Activated T-helper 17 cell treated with anti-CD3 and anti-CD28 coated beads, Interleukin-2, amount 50 U/mL, for 72 hours (primary cell): ENCODE data around the gene BCO2. TPM values are rescaled to one million over a fixed set of nuclear protein-coding genes. Genes with fewer than 3 reads are reported as not detected.

Experiments
- ATAC-seq: fragments of 150-1000 bp; cut with Tn5 transposase; replicated peaks from 2 replicates; pipeline ENCODE4 v1.10.0; 2021; ENCODE audit warnings: mild to moderate bottlenecking, moderate library complexity
- H3K27ac Mint-ChIP-seq: one replicate; pipeline ENCODE4 v1.8.0; 2022; ENCODE audit warnings: mixed read lengths
- H3K27me3 Mint-ChIP-seq: one replicate; pipeline ENCODE4 v1.8.0; 2022; ENCODE audit warnings: mixed read lengths
- H3K36me3 Mint-ChIP-seq: one replicate; pipeline ENCODE4 v1.8.0; 2022; ENCODE audit warnings: low read depth, mild to moderate bottlenecking, mixed read lengths
- H3K4me1 Mint-ChIP-seq: one replicate; pipeline ENCODE4 v1.8.0; 2022; ENCODE audit warnings: mixed read lengths
- H3K4me3 Mint-ChIP-seq: one replicate; pipeline ENCODE4 v1.8.0; 2022; ENCODE audit warnings: mild to moderate bottlenecking, mixed read lengths
- H3K9me3 Mint-ChIP-seq: one replicate; pipeline ENCODE4 v1.8.0; 2022; ENCODE audit warnings: mixed read lengths
- total RNA-seq, 2 donors: library from RNA; stranded (reverse); gene quantifications; one replicate each; pipeline ENCODE4 v1.2.3, GENCODE V29; 2022

BCO2 gene
- total RNA-seq, 2 donors from 2014 or later: 2.4 to 5.0 TPM

DNA sequence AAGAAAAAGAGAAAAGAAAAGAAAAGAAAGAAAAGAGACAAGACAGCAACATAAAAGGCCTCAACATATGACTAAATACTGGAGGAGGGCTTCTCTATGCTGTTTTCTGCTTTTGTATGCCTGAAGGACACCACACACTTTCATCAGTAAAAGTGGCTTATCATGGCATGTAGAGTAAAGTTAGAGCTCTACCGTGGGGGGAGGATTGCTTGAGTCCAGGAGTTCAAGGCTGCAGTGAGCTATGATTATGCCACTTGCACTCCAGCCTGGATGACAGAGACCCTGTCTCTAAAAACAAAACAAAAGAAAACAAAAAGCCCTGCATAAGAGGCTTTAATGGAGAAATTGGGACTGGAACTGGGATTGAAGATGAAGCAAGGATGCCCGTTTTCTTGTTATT is 56.6 kb downstream of the BCO2 start:
- Mint-ChIP-seq H3K9me3 (no peaks in the 10 kb centered on the region), H3K36me3 (peaks cover 94% of the 10 kb centered on the region), H3K4me3 (no peak overlapping the region), H3K4me1 (peaks cover 7% of the 10 kb centered on the region), H3K27ac (no peak overlapping the region), H3K27me3 (no peaks in the 10 kb centered on the region)
- ATAC-seq: no peak

DNA sequence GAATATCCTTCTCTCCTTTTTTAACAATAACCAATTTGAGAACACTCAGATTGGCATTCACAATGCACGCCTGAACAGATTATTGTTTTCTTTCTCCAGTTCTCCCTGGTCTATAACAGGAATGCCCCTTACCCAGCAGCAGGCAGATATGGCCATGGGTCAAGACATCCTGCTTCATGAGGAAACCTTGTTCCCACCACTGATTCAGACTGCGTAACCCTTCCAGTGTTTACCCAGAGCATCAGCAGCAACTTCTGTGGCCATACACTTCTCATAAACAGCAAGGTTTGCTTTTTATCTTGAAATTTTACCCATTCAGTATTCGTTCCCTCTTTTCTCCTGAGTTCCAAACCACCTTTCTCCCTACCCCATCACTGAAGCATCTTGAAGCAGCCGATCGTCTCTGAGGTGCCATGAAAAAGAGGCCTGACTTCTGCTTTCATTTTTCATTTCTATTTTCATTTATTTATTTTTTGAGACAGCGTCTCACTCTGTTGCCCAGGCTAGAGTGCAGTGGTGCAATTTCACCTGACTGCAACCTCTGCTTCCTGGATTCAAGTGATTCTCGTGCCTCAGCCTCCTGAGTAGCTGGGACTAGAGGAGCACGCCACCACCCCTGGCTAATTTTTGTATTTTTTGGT is 60.6 kb downstream of the BCO2 start:
- no peaks in the 10 kb centered on the region for H3K9me3 Mint-ChIP-seq
- no peaks in the 10 kb centered on the region for H3K4me1 Mint-ChIP-seq
- no peak for ATAC-seq
- no peak overlapping the region for H3K27ac Mint-ChIP-seq
- H3K4me3 Mint-ChIP-seq: no peak overlapping the region
- H3K36me3 Mint-ChIP-seq: peaks cover 89% of the 10 kb centered on the region
- no peaks in the 10 kb centered on the region for H3K27me3 Mint-ChIP-seq

DNA sequence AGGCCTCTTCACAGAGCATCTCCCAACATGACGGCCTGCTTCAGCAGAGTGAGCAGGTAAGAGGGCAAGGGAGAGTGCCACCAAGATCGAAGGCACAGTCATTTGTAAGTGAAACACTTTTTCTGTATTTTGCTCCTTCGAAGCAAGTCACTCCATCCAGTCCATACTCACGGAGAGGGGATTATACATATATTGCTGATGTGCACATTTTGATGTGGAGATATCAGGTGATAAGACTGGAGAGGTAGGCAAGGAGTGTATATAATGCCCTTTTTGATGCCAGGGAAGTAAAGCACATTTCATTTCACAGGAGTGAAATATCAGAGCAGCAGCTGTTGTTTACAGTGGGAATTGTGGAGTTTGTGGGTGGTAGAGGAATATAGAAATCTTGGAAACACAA is 62.1 kb downstream of the BCO2 start:
- Mint-ChIP-seq H3K36me3 (peaks cover 80% of the 10 kb centered on the region), H3K4me1 (no peaks in the 10 kb centered on the region), H3K27me3 (no peaks in the 10 kb centered on the region), H3K27ac (no peak overlapping the region), H3K4me3 (no peak overlapping the region), H3K9me3 (no peaks in the 10 kb centered on the region)
- no peak for ATAC-seq

DNA sequence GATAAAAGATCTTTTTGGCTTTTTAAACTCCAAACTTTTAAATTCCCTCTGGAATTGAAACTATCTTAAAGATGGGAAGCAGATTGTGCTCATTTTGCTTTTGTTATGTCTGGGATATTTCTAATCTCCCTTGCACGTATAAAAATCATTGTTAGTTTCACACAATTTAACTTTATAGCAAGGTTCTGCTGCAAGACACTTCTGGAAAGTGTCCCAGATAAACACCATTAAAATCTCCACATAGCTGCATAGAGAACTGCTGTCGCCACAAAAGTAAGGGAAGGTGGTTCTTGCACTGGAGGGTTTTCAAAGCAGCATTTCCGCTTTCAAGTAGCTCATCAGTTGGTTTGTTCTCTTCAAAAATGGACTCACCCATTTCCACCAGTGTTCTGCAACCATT is 62.7 kb downstream of the BCO2 start:
- Mint-ChIP-seq H3K36me3 (peaks cover 80% of the 10 kb centered on the region), H3K4me3 (no peak overlapping the region), H3K4me1 (no peaks in the 10 kb centered on the region), H3K27me3 (no peaks in the 10 kb centered on the region), H3K9me3 (no peaks in the 10 kb centered on the region), H3K27ac (no peak overlapping the region)
- no peak for ATAC-seq

DNA sequence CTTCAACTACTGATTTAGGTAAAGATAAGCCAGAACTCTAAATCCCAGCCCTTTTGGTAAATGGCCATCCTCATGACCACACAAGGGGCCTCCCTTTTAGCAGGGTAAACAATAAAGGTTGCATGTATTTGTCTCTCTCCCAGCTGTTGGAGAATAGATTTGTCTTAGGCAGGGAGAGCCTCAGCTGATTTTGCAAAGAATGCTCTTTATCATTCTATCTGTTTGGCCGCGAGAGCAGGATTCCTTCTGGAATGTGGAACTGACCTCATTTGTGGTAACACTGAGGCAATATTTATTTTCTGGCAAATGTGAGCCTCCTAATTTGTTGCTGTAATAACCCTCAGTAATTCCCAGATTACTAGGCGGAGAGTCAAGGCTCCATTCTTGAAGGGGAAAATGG is 66.2 kb downstream of the BCO2 start:
- Mint-ChIP-seq H3K27me3 (no peaks in the 10 kb centered on the region), H3K4me3 (no peak overlapping the region), H3K4me1 (no peaks in the 10 kb centered on the region), H3K36me3 (peaks cover 50% of the 10 kb centered on the region), H3K27ac (no peak overlapping the region), H3K9me3 (no peaks in the 10 kb centered on the region)
- no peak for ATAC-seq

GRCh38 chr11:112247201-112247600 is 71.9 kb downstream of the BCO2 start:
- H3K27ac Mint-ChIP-seq: no peak overlapping the region
- peaks cover 8% of the 10 kb centered on the region for H3K36me3 Mint-ChIP-seq
- ATAC-seq: no peak
- H3K9me3 Mint-ChIP-seq: no peaks in the 10 kb centered on the region
- H3K4me1 Mint-ChIP-seq: no peaks in the 10 kb centered on the region
- no peak overlapping the region for H3K4me3 Mint-ChIP-seq
- no peaks in the 10 kb centered on the region for H3K27me3 Mint-ChIP-seq

DNA sequence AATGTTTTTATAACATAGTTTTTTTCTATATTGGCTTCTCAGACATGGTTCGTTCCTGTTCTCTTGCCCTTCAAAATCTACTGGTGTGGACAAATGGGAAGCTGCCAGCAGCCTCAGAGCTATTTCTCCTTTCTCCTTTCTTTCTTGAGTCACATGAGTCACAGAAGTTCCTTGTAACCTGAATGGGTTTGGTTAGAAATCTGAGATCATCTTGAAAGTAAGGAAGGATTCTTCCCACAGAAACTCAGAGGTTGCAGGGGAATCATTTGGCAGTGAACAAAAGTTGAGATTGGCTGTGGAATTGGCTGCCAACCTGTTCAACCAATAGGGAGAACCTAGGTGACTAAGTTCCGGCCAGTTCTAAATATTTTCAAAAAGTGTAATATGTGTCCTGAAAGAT is 72.9 kb downstream of the BCO2 start:
- no peak for ATAC-seq
- Mint-ChIP-seq H3K27ac (no peak overlapping the region), H3K27me3 (no peaks in the 10 kb centered on the region), H3K4me3 (no peak overlapping the region), H3K9me3 (no peaks in the 10 kb centered on the region), H3K4me1 (no peaks in the 10 kb centered on the region), H3K36me3 (no peaks in the 10 kb centered on the region)

- Mint-ChIP-seq H3K27ac (no peak overlapping the region), H3K36me3 (no peaks in the 10 kb centered on the region), H3K4me1 (no peaks in the 10 kb centered on the region), H3K9me3 (no peaks in the 10 kb centered on the region), H3K27me3 (no peaks in the 10 kb centered on the region), H3K4me3 (no peak overlapping the region)
- no peak for ATAC-seq
These were observed 74.7 kb downstream of the BCO2 start for GRCh38 chr11:112249871-112250610.

DNA sequence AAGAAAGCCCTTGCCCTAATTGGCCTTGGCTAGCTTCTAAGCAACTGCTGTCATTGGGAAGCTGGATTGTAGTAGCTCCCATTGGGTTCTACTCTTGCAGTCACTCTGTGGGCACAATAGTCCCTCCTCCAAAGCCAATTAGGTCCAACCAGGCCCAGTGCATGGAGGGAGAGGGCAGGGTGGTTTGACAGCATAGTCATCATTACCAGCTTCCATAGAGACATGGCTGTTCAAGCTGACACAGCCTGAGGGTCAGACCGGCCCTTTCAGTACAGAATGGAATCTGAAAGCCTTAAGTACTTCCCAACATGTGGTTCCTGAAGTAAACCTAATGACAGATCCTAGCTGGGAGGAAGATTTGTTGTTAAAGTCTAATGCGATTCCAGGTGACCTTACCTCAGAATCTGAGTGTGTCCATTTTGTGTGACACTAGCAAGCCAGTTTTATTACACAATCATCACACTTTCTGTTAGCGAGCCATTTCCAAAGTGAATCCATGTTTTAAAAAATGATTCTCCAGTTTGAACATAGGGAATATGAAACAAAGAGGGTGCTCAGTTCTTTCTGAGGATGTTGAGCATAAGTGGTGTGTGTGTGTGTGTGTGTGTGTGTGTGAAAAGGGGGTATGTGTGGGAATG is 78.4 kb downstream of the BCO2 start:
- Mint-ChIP-seq H3K9me3 (no peaks in the 10 kb centered on the region), H3K4me1 (no peaks in the 10 kb centered on the region), H3K27ac (no peak overlapping the region), H3K36me3 (no peaks in the 10 kb centered on the region), H3K4me3 (no peak overlapping the region), H3K27me3 (no peaks in the 10 kb centered on the region)
- no peak for ATAC-seq

GRCh38 chr11:112255067-112255720 is 79.9 kb downstream of the BCO2 start:
- no peak overlapping the region for H3K27ac Mint-ChIP-seq
- H3K36me3 Mint-ChIP-seq: no peaks in the 10 kb centered on the region
- no peaks in the 10 kb centered on the region for H3K27me3 Mint-ChIP-seq
- H3K4me3 Mint-ChIP-seq: no peak overlapping the region
- ATAC-seq: no peak
- H3K4me1 Mint-ChIP-seq: no peaks in the 10 kb centered on the region
- H3K9me3 Mint-ChIP-seq: no peaks in the 10 kb centered on the region

DNA sequence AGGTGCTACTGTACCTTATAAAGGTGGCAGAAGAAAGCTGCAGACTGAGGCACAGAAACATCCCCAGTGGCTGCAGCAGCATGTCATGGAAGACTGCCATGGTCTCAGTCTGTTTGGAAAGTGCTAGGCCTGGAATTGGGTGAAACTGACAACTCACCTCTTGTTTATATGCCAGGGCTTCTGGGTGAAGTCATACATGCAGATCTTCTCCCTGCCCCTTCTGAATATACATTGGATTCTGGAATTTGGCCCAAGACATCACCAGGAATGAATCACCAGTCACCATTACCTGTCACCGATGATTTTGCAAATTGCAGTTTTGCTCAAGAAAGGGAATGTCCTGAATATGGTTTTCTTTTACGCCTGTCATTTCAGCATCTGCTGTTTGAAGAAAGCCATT is 85.2 kb downstream of the BCO2 start, which contains the start of gene PLET1:
PLET1 (minus strand) TSS at position 371 of the 400 bp plus-strand sequence; CDS start at position 100, 271 bp downstream.
- no peaks in the 10 kb centered on the region for H3K36me3 Mint-ChIP-seq
- no peak within 1 kb of the TSS for H3K27ac Mint-ChIP-seq
- no peak for ATAC-seq
- H3K4me3 Mint-ChIP-seq: no peak within 1 kb of the TSS
- H3K4me1 Mint-ChIP-seq: no peaks in the 10 kb centered on the region
- no peaks in the 10 kb centered on the region for H3K9me3 Mint-ChIP-seq
- H3K27me3 Mint-ChIP-seq: no peaks in the 10 kb centered on the region

DNA sequence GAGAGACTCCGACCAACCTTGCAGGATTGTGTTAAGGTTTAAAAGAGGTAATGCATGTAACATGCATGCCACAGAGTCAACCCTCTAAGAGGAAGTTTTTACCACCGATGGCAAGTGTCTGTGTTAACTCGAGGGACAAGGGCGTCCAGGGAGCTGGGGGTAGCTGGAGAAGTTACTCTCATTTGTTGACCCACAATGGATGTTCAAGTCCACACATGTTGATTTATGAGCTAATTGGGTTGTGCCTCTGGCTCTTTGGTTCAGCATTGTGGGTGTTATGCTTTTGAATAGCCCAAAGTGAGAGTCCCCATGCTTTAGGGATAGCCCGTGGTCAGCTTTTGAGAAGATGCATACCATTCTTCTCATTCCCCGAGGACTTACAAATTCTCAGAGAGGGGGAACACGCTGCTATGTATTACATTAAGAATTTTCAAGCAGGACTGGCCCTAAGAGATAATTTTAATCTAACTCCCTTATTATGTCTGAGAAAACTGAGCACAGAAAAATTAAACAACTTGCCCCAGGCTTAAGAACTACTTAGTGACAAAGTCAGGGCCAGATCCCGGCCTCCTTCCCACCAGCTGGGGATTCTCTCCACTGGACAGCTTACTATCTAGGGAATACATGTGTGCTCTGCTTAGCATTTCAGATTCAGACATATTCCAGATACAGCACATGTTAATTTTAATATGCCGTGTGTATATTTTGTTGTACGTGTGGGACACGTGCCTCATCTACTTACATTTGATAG is 90.5 kb downstream of the BCO2 start:
- no peak overlapping the region for H3K4me3 Mint-ChIP-seq
- no peaks in the 10 kb centered on the region for H3K9me3 Mint-ChIP-seq
- no peaks in the 10 kb centered on the region for H3K36me3 Mint-ChIP-seq
- no peak overlapping the region for H3K27ac Mint-ChIP-seq
- ATAC-seq: no peak
- H3K27me3 Mint-ChIP-seq: no peaks in the 10 kb centered on the region
- H3K4me1 Mint-ChIP-seq: no peaks in the 10 kb centered on the region

GRCh38 chr11:112266410-112266778 is 91.1 kb downstream of the BCO2 start:
- H3K27me3 Mint-ChIP-seq: no peaks in the 10 kb centered on the region
- H3K36me3 Mint-ChIP-seq: no peaks in the 10 kb centered on the region
- H3K9me3 Mint-ChIP-seq: no peaks in the 10 kb centered on the region
- H3K4me3 Mint-ChIP-seq: no peak overlapping the region
- no peak overlapping the region for H3K27ac Mint-ChIP-seq
- no peaks in the 10 kb centered on the region for H3K4me1 Mint-ChIP-seq
- ATAC-seq: no peak

DNA sequence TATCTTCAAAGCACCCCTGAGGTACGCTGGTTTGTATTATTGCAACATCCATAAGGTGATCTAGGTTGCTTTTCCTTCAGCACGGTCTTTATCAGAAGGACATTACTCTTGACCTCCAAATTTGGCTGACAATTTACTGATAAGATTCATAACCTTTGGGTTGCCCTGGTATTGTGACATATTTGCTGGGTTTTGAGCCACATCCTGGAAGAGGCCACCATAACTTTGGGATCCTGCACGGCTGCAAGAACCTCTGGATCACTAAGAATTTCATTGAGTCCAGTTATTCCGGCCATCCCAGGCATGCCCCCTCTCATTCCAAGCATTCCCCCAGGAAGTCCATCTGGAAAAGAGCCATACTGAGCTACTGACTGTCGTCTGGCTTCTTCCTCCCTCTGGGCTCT is 91.9 kb downstream of the BCO2 start:
- no peaks in the 10 kb centered on the region for H3K27me3 Mint-ChIP-seq
- no peak overlapping the region for H3K27ac Mint-ChIP-seq
- no peaks in the 10 kb centered on the region for H3K4me1 Mint-ChIP-seq
- H3K4me3 Mint-ChIP-seq: no peak overlapping the region
- H3K9me3 Mint-ChIP-seq: no peaks in the 10 kb centered on the region
- no peak for ATAC-seq
- no peaks in the 10 kb centered on the region for H3K36me3 Mint-ChIP-seq
